ENCODE results near the gene SRPRA. TPM values are rescaled to one million over a fixed set of nuclear protein-coding genes. Genes with fewer than 3 reads are reported as not detected.
A peak's percentile ranks its signal among the peaks of the same experiment; 100 is the strongest.

The SRPRA gene
- total RNA-seq, 1 experiment from 2014 or later, result 64.3 TPM

GRCh38 chr11:126265811-126266210 lies 2.9 kb downstream of the SRPRA start:
- Histone ChIP-seq H3K23ac (ENCODE audit: insufficient read length, low read depth, low read length) (no peak overlapping the region), H3K79me2 (ENCODE audit: insufficient read depth, low read length) (peaks cover 8% of the 10 kb centered on the region; the same call in 1 of the 2 replicates), H3K9me3 (ENCODE audit: control insufficient read depth, low read depth, low read length) (no peaks in the 10 kb centered on the region), H3K27me3 (ENCODE audit: insufficient read depth, low read length) (no peaks in the 10 kb centered on the region), H2BK15ac (ENCODE audit: low read depth, low read length) (no peak overlapping the region), H3K56ac (ENCODE audit: insufficient read length, low read depth, low read length) (no peak overlapping the region), H4K5ac (ENCODE audit: insufficient read length, low read depth, low read length) (no peak overlapping the region), H4K8ac (replicated peaks; ENCODE audit: insufficient read length, low read depth, low read length) (no peak overlapping the region), H3K18ac (ENCODE audit: insufficient read length, low read depth, low read length) (no peak overlapping the region), H3K27ac (ENCODE audit: insufficient read length, low read depth, low read length) (no peak overlapping the region), H2BK5ac (ENCODE audit: insufficient read length, low read length) (no peak overlapping the region), H3K9ac (ENCODE audit: extremely low read depth, insufficient read length, low read length) (no peak overlapping the region), H3K23me2 (ENCODE audit: insufficient read length, low read depth, low read length, poor library complexity, severe bottlenecking) (peaks cover 7% of the 10 kb centered on the region), H2AK5ac (ENCODE audit: insufficient read length, low read length) (no peak overlapping the region), H3K4me2 (ENCODE audit: insufficient read depth, insufficient read length, low read length) (no peak overlapping the region), H4K20me1 (ENCODE audit: control insufficient read depth, insufficient read depth, insufficient read length) (no peaks in the 10 kb centered on the region), H2AFZ (ENCODE audit: low read length) (no peak overlapping the region), H2BK120ac (ENCODE audit: low read depth, low read length, poor library complexity, severe bottlenecking) (no peak overlapping the region), H3K4me1 (ENCODE audit: insufficient read depth, low read length) (no peaks in the 10 kb centered on the region; the same call in 1 of the 2 replicates), H2BK20ac (ENCODE audit: low read depth, low read length, poor library complexity, severe bottlenecking) (no peak overlapping the region), H3K79me1 (ENCODE audit: insufficient read depth, low read depth, low read length, poor library complexity, severe bottlenecking) (peaks cover 4% of the 10 kb centered on the region), H2BK12ac (ENCODE audit: insufficient read length, low read depth, low read length) (no peak overlapping the region), H3K14ac (ENCODE audit: insufficient read depth, low read length) (no peak overlapping the region), H3K4ac (ENCODE audit: low read depth, low read length) (no peak overlapping the region), H3T11ph (ENCODE audit: low read length) (no peak overlapping the region), H4K91ac (ENCODE audit: insufficient read length, low read depth, low read length) (no peak overlapping the region)
- no peak for TF ChIP-seq CTCF (conservative IDR thresholded peaks at IDR 0.05)
- WGBS (ENCODE audit: extremely low coverage, insufficient read length, low lambda C conversion rate), result no CpG with 5 or more reads among the region's 8 CpGs
- peaks cover 44 to 70% (median 60%) of the 10 kb centered on the region in 3 experiments for H3K36me3 Mint-ChIP-seq (ENCODE audit: insufficient read depth in 1 of 3, low read depth in 3 of 3)
- no peak overlapping the region for H3K27ac Mint-ChIP-seq
- no peaks in the 10 kb centered on the region for H3K9me3 Mint-ChIP-seq
- peaks cover 2% of the 10 kb centered on the region; the same call in 1 of the 2 replicates for H3K27me3 Mint-ChIP-seq (ENCODE audit: low read depth)
- peaks cover 13% of the 10 kb centered on the region in 2 experiments for H3K4me1 Mint-ChIP-seq
- H3K4me3 Mint-ChIP-seq, result peak overlapping the region in 1 of 2 experiments; percentile 4; a peak in 3 of 5 replicates
- DNase-seq, result no peak
